ENCODE results near the gene CASP3.

The CASP3 gene

GRCh38 chr4:184583738-184584502, 65.3 kb downstream of the CASP3 start:
- no peaks in the 10 kb centered on the region for H4K20me1 ChIP-seq (ENCODE audit: control insufficient read depth, insufficient read depth, low read depth, low read length)
- no peak overlapping the region for H3K27ac ChIP-seq (ENCODE audit: low read depth, low read length)
- H3F3A ChIP-seq (ENCODE audit: control insufficient read depth, insufficient read depth) = no peaks in the 10 kb centered on the region
- no peaks in the 10 kb centered on the region for H3K79me2 ChIP-seq (ENCODE audit: control insufficient read depth, low read length)
- H3K9me3 ChIP-seq (ENCODE audit: control insufficient read depth, insufficient read depth, low read length) = no peaks in the 10 kb centered on the region
- TF ChIP-seq, protein P1, sequence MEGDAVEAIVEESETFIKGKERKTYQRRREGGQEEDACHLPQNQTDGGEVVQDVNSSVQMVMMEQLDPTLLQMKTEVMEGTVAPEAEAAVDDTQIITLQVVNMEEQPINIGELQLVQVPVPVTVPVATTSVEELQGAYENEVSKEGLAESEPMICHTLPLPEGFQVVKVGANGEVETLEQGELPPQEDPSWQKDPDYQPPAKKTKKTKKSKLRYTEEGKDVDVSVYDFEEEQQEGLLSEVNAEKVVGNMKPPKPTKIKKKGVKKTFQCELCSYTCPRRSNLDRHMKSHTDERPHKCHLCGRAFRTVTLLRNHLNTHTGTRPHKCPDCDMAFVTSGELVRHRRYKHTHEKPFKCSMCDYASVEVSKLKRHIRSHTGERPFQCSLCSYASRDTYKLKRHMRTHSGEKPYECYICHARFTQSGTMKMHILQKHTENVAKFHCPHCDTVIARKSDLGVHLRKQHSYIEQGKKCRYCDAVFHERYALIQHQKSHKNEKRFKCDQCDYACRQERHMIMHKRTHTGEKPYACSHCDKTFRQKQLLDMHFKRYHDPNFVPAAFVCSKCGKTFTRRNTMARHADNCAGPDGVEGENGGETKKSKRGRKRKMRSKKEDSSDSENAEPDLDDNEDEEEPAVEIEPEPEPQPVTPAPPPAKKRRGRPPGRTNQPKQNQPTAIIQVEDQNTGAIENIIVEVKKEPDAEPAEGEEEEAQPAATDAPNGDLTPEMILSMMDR (IDR thresholded peaks at IDR 0.05; ENCODE audit: low read depth, low read length, poor library complexity, severe bottlenecking) = no peak
- TF ChIP-seq EZH2phosphoT487 (IDR thresholded peaks at IDR 0.05; ENCODE audit: borderline replicate concordance, low read length) = no peak
- H3K27me3 ChIP-seq (ENCODE audit: control insufficient read depth, low read length) = no peaks in the 10 kb centered on the region
- no peak overlapping the region for H3K4me2 ChIP-seq (ENCODE audit: low read length)
- H3K9me2 ChIP-seq (replicated peaks; ENCODE audit: control insufficient read depth, low read length) = no peaks in the 10 kb centered on the region
- H3K4me3 ChIP-seq (ENCODE audit: low read length) = no peak overlapping the region
- no peaks in the 10 kb centered on the region for H3K36me3 ChIP-seq (ENCODE audit: control insufficient read depth, low read length)
- H3K4me1 ChIP-seq (ENCODE audit: control insufficient read depth, low read length) = peaks cover 13% of the 10 kb centered on the region
